GM12878 (cell line): ENCODE results near the gene RPL31. TPM values are rescaled to one million over a fixed set of nuclear protein-coding genes. Genes with fewer than 3 reads are reported as not detected.

Experiments used
- ATAC-seq: fragments of 200-7000 bp; cut with Tn5 transposase; 3 replicates; pipeline ENCODE4 v1.9.1; 2020; ENCODE audit warnings: mild to moderate bottlenecking, moderate library complexity
- BruUV-seq: library from RNA; stranded (reverse); fragments of 400-500 nt; replicated peaks from 2 replicates; lab custom pipeline; 2021; lab: Mats Ljungman, UMichigan
- CTCF ChIA-PET: fragments of 300-600 bp; sonication (Branson Sonifier 250); formaldehyde crosslinking; extraction: SDS; loops from one replicate; lab custom pipeline; 2021; ENCODE audit warnings: inconsistent platforms; lab: Yijun Ruan, JAX
- POLR2A ChIA-PET: fragments of 350-600 bp; formaldehyde crosslinking; extraction: SDS; loops from one replicate; lab custom pipeline; 2021; ENCODE audit warnings: inconsistent platforms; lab: Charles Lee
- RAD21 ChIA-PET: fragments of 300-600 bp; sonication (Branson Sonifier 250); formaldehyde crosslinking; loops from one replicate; lab custom pipeline; 2023; ENCODE audit warnings: antibody characterized with exemption; ENCODE audit not compliant: unreplicated experiment; lab: Charles Lee
- SMC1A ChIA-PET: fragments of 300-600 bp; sonication (Branson Sonifier 250); formaldehyde crosslinking; loops from one replicate; lab custom pipeline; 2023; ENCODE audit not compliant: unreplicated experiment, uncharacterized antibody; lab: Charles Lee
- DNase-seq: peaks from one replicate; pipeline ENCODE4 v3.0.0-alpha.2; 2011; ENCODE audit warnings: low read depth, low spot score
- FAIRE-seq: peaks from 3 replicates; lab custom pipeline; 2011; peaks lifted over from hg19 to GRCh38; lab: Jason Lieb, UNC
- H2AFZ ChIP-seq: 2 replicates; pipeline ENCODE4 v1.6.0; 2011; ENCODE audit warnings: low read depth, low read length, control low read depth; ENCODE audit not compliant: control insufficient read depth
- H3K27ac ChIP-seq: 2 replicates; pipeline ENCODE4 v1.5.1; 2011; ENCODE audit warnings: control low read depth; ENCODE audit not compliant: control insufficient read depth, insufficient read depth
- H3K27me3 ChIP-seq, 2 experiments: replicated peaks in 1 of 2; 2 replicates each; pipeline versions ENCODE4 v1.6.0 to v1.6.1; 2011; ENCODE audit warnings: low read length in 1 of 2; ENCODE audit not compliant: control insufficient read depth in 2 of 2, insufficient read depth in 2 of 2
- H3K36me3 ChIP-seq, 2 experiments: 2 replicates each; pipeline ENCODE4 v1.5.1; 2011; ENCODE audit warnings: low read length in 1 of 2; ENCODE audit not compliant: control insufficient read depth in 2 of 2, insufficient read depth in 2 of 2
- H3K4me1 ChIP-seq: 2 replicates; pipeline ENCODE4 v1.6.1; 2011; ENCODE audit warnings: mild to moderate bottlenecking, low read length, moderate library complexity, mixed read lengths; ENCODE audit not compliant: control insufficient read depth, insufficient read depth
- H3K4me2 ChIP-seq: 2 replicates; pipeline ENCODE4 v1.6.0; 2011; ENCODE audit warnings: control low read depth; ENCODE audit not compliant: control insufficient read depth, insufficient read depth
- H3K4me3 ChIP-seq: fragments of 200-600 bp; sonication (generic); 2 replicates; pipeline ENCODE4 v1.5.1; 2016
- H3K79me2 ChIP-seq: 2 replicates; pipeline ENCODE4 v1.6.0; 2011; ENCODE audit warnings: low read length; ENCODE audit not compliant: control insufficient read depth, insufficient read depth
- H3K9ac ChIP-seq: 2 replicates; pipeline ENCODE4 v1.8.0; 2011; ENCODE audit warnings: low read length, control low read depth, mixed read lengths; ENCODE audit not compliant: control insufficient read depth, insufficient read depth
- H3K9me3 ChIP-seq: replicated peaks from 3 replicates; pipeline ENCODE4 v1.5.1; 2011; ENCODE audit warnings: mild to moderate bottlenecking, low read length; ENCODE audit not compliant: control insufficient read depth, insufficient read depth
- H4K20me1 ChIP-seq: 2 replicates; pipeline ENCODE4 v1.6.0; 2011; ENCODE audit not compliant: control insufficient read depth, insufficient read depth
- BRCA1 ChIP-seq: IDR thresholded peaks from 2 replicates; pipeline ENCODE4 v1.6.1; 2011; ENCODE audit warnings: low read depth, low read length, improper control_type of control experiment
- CBX5 ChIP-seq: sonication (generic); IDR thresholded peaks from 2 replicates; pipeline ENCODE4 v1.6.1; 2016; ENCODE audit warnings: low read depth, moderate library complexity, mild to moderate bottlenecking, inconsistent platforms
- FOS ChIP-seq: IDR thresholded peaks from 3 replicates; pipeline ENCODE4 v1.6.1; 2011; ENCODE audit warnings: borderline replicate concordance; ENCODE audit not compliant: insufficient read length; ENCODE audit errors: extremely low read depth
- GABPA ChIP-seq: IDR thresholded peaks from 2 replicates; pipeline ENCODE4 v1.6.1; 2014; ENCODE audit warnings: antibody characterized with exemption, low read depth, mild to moderate bottlenecking, inconsistent platforms
- HDGF ChIP-seq: fragments of 450-650 bp; IDR thresholded peaks from 2 replicates; pipeline ENCODE4 v1.6.1; 2016; ENCODE audit warnings: antibody characterized with exemption
- JUNB ChIP-seq: IDR thresholded peaks from 2 replicates; pipeline ENCODE4 v1.6.1; 2016; ENCODE audit warnings: antibody characterized with exemption, mild to moderate bottlenecking
- RB1 ChIP-seq: fragments of 450-650 bp; formaldehyde crosslinking; IDR thresholded peaks from 2 replicates; pipeline ENCODE4 v1.6.1; 2017; ENCODE audit warnings: mild to moderate bottlenecking, borderline replicate concordance
- RCOR1 ChIP-seq: conservative IDR thresholded peaks from 2 replicates; pipeline ENCODE4 v1.6.1; 2012; ENCODE audit warnings: low read depth, low read length, improper control_type of control experiment
- SPI1 ChIP-seq: IDR thresholded peaks from 2 replicates; pipeline ENCODE4 v1.6.1; 2011; ENCODE audit warnings: low read depth, mild to moderate bottlenecking, low read length, moderate library complexity, borderline replicate concordance; ENCODE audit not compliant: insufficient read depth
- STAT1 ChIP-seq: fragments of 450-650 bp; conservative IDR thresholded peaks from 2 replicates; pipeline ENCODE4 v1.6.1; 2014; ENCODE audit warnings: antibody characterized with exemption, mild to moderate bottlenecking
- TCF12 ChIP-seq: IDR thresholded peaks from 2 replicates; pipeline ENCODE4 v1.6.1; 2011; ENCODE audit warnings: low read depth, mild to moderate bottlenecking, low read length
- YBX1 ChIP-seq: fragments of 450-650 bp; IDR thresholded peaks from 2 replicates; pipeline ENCODE4 v1.6.1; 2016; ENCODE audit warnings: antibody characterized with exemption
- ZBTB4 ChIP-seq: fragments of 450-650 bp; formaldehyde crosslinking; IDR thresholded peaks from 2 replicates; pipeline ENCODE4 v1.4.0; 2022; ENCODE audit warnings: mild to moderate bottlenecking, moderate library complexity
- ZNF217 ChIP-seq: fragments of 450-650 bp; IDR thresholded peaks from 2 replicates; pipeline ENCODE4 v1.6.1; 2017; ENCODE audit warnings: antibody characterized with exemption, mild to moderate bottlenecking
- WGBS: methylation state at CpG from one replicate; pipeline ENCODE4 v1.1.6; 2016; ENCODE audit warnings: low lambda C conversion rate; ENCODE audit not compliant: insufficient replicate concordance, insufficient coverage; ENCODE audit errors: missing lambda C conversion rate; 5-methylcytosine and 5-hydroxymethylcytosine counted together
- in situ Hi-C: fragments of 300-500 bp; cut with MboI; formaldehyde crosslinking; loops from 9 replicates; pipeline ENCODE4 v1.14.3; 2018; ENCODE audit warnings: mixed read lengths
- intact Hi-C: fragments of 100-400 bp; cut with micrococcal nuclease; formaldehyde crosslinking; loops from one replicate; pipeline ENCODE4 v1.14.2; 2022; ENCODE audit not compliant: unreplicated experiment
- polyA plus RNA-seq, 11 experiments: library from polyadenylated mRNA; depleted of rRNA in 4 of 11; unstranded in 6 of 11; stranded (reverse) in 5 of 11; fragments of >200 nt; fragmentation: Nextera tagmentation in 4 of 11; fragmentation: Illumina TruSeq in 1 of 11; extraction: Ambion mirVana in 4 of 11; extraction: Trizol in 1 of 11; gene quantifications; 1 replicate in 1 of 11; 2 replicates in 10 of 11; pipeline versions ENCODE4 v1.2.1 to v1.2.3, GENCODE V29; 2011 to 2016; ENCODE audit warnings: inconsistent platforms in 2 of 11, missing spikeins in 2 of 11, low read depth in 1 of 11
- total RNA-seq, 4 experiments: library from RNA; depleted of rRNA in 3 of 4; stranded (reverse); fragments of >200 nt in 3 of 4; fragmentation: Illumina TruSeq in 1 of 4; extraction: Trizol in 1 of 4; gene quantifications; 2 replicates each; pipeline versions ENCODE4 v1.2.1 to v1.2.3, GENCODE V29; 2013 to 2021
- TF ChIP-seq, protein P1 (sequence below): IDR thresholded peaks from 2 replicates; pipeline ENCODE4 v1.6.1; 2011; ENCODE audit warnings: borderline replicate concordance, low read depth, mild to moderate bottlenecking, moderate library complexity, mixed read lengths, low read length; ENCODE audit not compliant: insufficient read depth; ENCODE audit errors: extremely low read length
- TF ChIP-seq, protein P2 (sequence below): fragments of 450-650 bp; IDR thresholded peaks from 2 replicates; pipeline ENCODE4 v1.6.1; 2016; ENCODE audit warnings: mild to moderate bottlenecking, moderate library complexity, borderline replicate concordance

The RPL31 gene
- total and polyA plus RNA-seq, 10 of the 15 experiments (the other 5 are each of a cell fraction or from before 2014, with no cell fraction given), result 1,643 to 8,551 (median 2,208) TPM

DNA sequence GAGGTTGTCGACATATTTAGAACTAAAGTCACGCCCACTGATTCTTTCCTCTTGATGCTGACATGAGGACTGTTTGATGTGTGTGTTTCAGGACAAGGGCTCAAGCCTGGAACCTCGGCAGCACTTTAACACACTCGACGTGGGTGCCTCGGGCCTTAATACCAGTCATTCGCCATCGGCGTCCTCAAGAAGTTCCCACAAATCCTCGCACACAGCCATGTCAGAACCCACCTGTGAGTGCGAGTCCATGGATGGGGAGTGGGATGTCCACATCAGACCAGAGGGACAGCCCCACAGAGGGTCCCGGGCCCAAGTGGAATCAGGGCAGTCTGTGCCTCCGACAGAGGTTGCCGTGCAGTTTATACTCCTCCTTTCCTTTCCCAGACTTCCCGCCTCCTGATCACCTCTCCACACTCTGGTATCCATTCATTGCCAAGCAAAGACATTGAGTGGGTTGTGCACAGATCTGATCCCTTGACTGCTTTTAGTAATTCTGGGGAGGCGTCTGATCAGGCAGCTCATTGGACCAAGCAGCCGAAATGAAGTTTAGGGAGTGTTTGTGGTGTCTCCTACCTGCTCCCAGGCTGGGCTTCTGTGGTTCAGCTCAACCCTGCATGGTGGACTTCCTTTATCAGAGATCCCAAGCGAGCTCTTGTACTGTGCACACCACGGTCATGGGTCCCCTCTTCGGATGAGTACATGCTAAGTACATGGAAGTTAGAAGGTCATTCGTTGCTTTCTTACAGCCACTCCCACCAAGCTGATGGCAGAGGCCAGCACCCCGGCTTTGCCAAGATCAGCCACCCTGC, 27.2 kb upstream of the RPL31 start (continued):
- TF ChIP-seq SPI1 (no peak), ZNF217 (no peak), FOS (no peak), JUNB (no peak), STAT1 (no peak)
- TF ChIP-seq, protein P1, sequence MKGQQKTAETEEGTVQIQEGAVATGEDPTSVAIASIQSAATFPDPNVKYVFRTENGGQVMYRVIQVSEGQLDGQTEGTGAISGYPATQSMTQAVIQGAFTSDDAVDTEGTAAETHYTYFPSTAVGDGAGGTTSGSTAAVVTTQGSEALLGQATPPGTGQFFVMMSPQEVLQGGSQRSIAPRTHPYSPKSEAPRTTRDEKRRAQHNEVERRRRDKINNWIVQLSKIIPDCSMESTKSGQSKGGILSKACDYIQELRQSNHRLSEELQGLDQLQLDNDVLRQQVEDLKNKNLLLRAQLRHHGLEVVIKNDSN, result no peak

DNA sequence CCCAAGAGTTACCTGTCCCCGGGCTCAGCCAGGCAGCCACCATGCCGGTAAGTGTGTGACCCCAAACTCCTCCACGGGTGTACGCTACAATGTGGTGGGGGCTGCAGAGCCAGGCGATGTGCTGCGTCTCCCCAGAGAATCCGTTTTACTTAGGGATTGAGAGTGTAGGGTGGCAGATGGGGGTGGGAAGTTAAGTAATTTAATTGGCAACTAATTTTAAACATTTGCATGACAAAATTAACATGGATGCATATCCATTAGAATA, 26.6 kb upstream of the RPL31 start:
- Histone ChIP-seq H3K36me3 (no peaks in the 10 kb centered on the region), H3K4me2 (no peak overlapping the region), H3K27ac (no peak overlapping the region), H3K4me1 (peaks cover 14% of the 10 kb centered on the region), H3K9me3 (no peaks in the 10 kb centered on the region), H3K27me3 (peaks cover 2 to 3% of the 10 kb centered on the region in 2 experiments; a peak in 3 of 4 replicates), H2AFZ (no peak overlapping the region), H4K20me1 (peaks cover 3% of the 10 kb centered on the region; the same call in 1 of the 2 replicates), H3K79me2 (no peaks in the 10 kb centered on the region), H3K9ac (no peak overlapping the region), H3K4me3 (no peak overlapping the region)
- intact Hi-C loops, result no loop called here
- no peak for ATAC-seq
- no TSS peak for BruUV-seq
- CTCF ChIA-PET, result no interaction called here
- FAIRE-seq, result no peak
- RAD21 ChIA-PET, result no interaction called here
- no peak for DNase-seq
- SMC1A ChIA-PET, result no interaction called here
- WGBS, result 85% methylated on average over 7 of the region's 7 CpGs
- in situ Hi-C loops, result no loop called here
- POLR2A ChIA-PET, result no interaction called here
- no peak for TF ChIP-seq TCF12
- no peak for TF ChIP-seq RB1
- no peak for TF ChIP-seq RCOR1
- no peak for TF ChIP-seq BRCA1
- TF ChIP-seq, protein P2, sequence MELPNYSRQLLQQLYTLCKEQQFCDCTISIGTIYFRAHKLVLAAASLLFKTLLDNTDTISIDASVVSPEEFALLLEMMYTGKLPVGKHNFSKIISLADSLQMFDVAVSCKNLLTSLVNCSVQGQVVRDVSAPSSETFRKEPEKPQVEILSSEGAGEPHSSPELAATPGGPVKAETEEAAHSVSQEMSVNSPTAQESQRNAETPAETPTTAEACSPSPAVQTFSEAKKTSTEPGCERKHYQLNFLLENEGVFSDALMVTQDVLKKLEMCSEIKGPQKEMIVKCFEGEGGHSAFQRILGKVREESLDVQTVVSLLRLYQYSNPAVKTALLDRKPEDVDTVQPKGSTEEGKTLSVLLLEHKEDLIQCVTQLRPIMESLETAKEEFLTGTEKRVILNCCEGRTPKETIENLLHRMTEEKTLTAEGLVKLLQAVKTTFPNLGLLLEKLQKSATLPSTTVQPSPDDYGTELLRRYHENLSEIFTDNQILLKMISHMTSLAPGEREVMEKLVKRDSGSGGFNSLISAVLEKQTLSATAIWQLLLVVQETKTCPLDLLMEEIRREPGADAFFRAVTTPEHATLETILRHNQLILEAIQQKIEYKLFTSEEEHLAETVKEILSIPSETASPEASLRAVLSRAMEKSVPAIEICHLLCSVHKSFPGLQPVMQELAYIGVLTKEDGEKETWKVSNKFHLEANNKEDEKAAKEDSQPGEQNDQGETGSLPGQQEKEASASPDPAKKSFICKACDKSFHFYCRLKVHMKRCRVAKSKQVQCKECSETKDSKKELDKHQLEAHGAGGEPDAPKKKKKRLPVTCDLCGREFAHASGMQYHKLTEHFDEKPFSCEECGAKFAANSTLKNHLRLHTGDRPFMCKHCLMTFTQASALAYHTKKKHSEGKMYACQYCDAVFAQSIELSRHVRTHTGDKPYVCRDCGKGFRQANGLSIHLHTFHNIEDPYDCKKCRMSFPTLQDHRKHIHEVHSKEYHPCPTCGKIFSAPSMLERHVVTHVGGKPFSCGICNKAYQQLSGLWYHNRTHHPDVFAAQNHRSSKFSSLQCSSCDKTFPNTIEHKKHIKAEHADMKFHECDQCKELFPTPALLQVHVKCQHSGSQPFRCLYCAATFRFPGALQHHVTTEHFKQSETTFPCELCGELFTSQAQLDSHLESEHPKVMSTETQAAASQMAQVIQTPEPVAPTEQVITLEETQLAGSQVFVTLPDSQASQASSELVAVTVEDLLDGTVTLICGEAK, result no peak
- TF ChIP-seq HDGF, result no peak
- TF ChIP-seq YBX1, result no peak
- TF ChIP-seq GABPA, result no peak
- no peak for TF ChIP-seq CBX5
- TF ChIP-seq ZBTB4, result no peak
